Activated CD4-positive, alpha-beta memory T cell treated with anti-CD3 and anti-CD28 coated beads, Interleukin-2, amount 10 ng/mL, durations not matched to agents 7 days and 5 days (primary cell): ENCODE results near the gene AFAP1. TPM values are rescaled to one million over a fixed set of nuclear protein-coding genes. Genes with fewer than 3 reads are reported as not detected.

ENCODE experiments used
- CTCF ChIA-PET: fragments of 350-600 bp; sonication (Branson Sonifier 250); formaldehyde crosslinking; loops from one replicate; lab custom pipeline; 2021; ENCODE audit warnings: antibody characterized with exemption, inconsistent platforms; lab: Charles Lee
- POLR2A ChIA-PET: fragments of 350-600 bp; sonication (Branson Sonifier 250); formaldehyde crosslinking; loops from one replicate; lab custom pipeline; 2021; ENCODE audit warnings: antibody characterized with exemption; lab: Charles Lee
- DNase-seq: peaks from one replicate; pipeline ENCODE4 v3.0.0-alpha.2; 2020
- H3K27ac Mint-ChIP-seq: one replicate; pipeline ENCODE4 v1.8.0; 2021; ENCODE audit warnings: mild to moderate bottlenecking, mixed read lengths
- H3K27me3 Mint-ChIP-seq: one replicate; pipeline ENCODE4 v1.8.0; 2021; ENCODE audit warnings: mixed read lengths
- H3K36me3 Mint-ChIP-seq: one replicate; pipeline ENCODE4 v1.8.0; 2021; ENCODE audit warnings: low read depth, mixed read lengths
- H3K4me1 Mint-ChIP-seq: one replicate; pipeline ENCODE4 v1.8.0; 2021; ENCODE audit warnings: mixed read lengths
- H3K4me3 Mint-ChIP-seq: one replicate; pipeline ENCODE4 v1.8.0; 2021; ENCODE audit warnings: mild to moderate bottlenecking, mixed read lengths
- H3K9me3 Mint-ChIP-seq: one replicate; pipeline ENCODE4 v1.8.0; 2021; ENCODE audit warnings: mixed read lengths
- total RNA-seq, 2 experiments: library from RNA; stranded (reverse); gene quantifications; one replicate each; pipeline ENCODE4 v1.2.3, GENCODE V29; 2021

The AFAP1 gene
- total RNA-seq, 2 experiments from 2014 or later = 5.9 to 6.5 TPM

DNA sequence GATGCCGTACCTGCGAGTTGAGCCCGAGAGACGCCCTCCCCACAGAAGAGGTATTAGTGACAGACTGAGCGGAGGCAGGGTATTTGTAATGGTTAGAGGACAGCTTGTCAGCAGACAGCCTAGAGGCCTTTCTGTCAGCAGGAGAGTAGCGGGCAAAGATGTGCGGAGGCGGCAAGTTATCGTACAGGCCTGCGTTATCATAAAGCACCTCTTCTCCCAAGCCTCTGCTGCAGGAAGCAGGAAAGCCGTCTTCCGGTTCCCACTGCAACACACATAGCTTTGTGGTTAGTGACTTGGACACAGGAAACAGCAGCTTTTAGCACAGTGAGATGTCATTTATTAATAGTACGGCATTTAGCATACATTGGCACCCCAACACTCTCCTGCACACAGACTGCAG lies 158.3 kb downstream of the AFAP1 start:
- CTCF ChIA-PET = interaction anchor here (1.9 kb wide), 1 partner anchor 21 kb away, joined by 6 read pairs; no protein-coding TSS in a partner anchor
- H3K27me3 Mint-ChIP-seq = no peaks in the 10 kb centered on the region
- H3K36me3 Mint-ChIP-seq = no peaks in the 10 kb centered on the region
- peaks cover 75% of the 10 kb centered on the region for H3K4me1 Mint-ChIP-seq
- POLR2A ChIA-PET = interaction anchor here (1.0 kb wide), 1 partner anchor 9 kb away, joined by 3 read pairs; no protein-coding TSS in a partner anchor
- no peak overlapping the region for H3K4me3 Mint-ChIP-seq
- no peaks in the 10 kb centered on the region for H3K9me3 Mint-ChIP-seq
- no peak for DNase-seq
- H3K27ac Mint-ChIP-seq = no peak overlapping the region

DNA sequence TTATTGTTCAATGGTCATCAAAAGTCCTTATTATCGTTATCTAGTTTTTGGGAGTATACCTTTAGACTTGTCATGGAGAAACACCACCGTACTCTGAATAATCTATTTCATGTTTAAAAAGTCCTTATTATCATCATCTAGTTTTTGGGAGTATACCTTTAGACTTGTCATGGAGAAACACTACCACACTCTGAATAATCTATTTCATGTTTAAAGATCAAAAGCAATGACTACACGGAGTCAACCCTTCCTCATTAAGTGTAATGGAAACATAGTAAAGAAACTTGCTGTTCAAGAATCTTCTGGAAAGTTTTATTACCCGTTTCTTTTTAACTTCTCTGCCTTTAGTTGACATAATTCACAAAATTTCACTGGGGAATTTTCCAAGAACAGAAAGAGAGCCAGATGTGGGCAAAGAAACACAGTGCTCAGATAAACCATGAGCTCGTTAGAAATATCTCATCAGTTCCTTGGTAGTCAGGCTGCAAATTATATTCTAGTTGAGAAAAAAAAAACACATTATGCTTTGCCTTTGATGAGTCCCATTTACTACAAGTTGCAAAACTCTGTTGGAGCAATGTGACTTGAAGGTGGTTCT lies 158.8 kb downstream of the AFAP1 start:
- Mint-ChIP-seq H3K9me3 (no peaks in the 10 kb centered on the region), H3K27ac (no peak overlapping the region), H3K27me3 (no peaks in the 10 kb centered on the region), H3K4me1 (peaks cover 72% of the 10 kb centered on the region), H3K36me3 (no peaks in the 10 kb centered on the region), H3K4me3 (no peak overlapping the region)
- DNase-seq = no peak
- ChIA-PET CTCF (interaction anchor here (1.9 kb wide), 1 partner anchor 22 kb away, joined by 6 read pairs; no protein-coding TSS in a partner anchor), POLR2A (interaction anchor here (1.0 kb wide), 1 partner anchor 10 kb away, joined by 3 read pairs; no protein-coding TSS in a partner anchor)

DNA sequence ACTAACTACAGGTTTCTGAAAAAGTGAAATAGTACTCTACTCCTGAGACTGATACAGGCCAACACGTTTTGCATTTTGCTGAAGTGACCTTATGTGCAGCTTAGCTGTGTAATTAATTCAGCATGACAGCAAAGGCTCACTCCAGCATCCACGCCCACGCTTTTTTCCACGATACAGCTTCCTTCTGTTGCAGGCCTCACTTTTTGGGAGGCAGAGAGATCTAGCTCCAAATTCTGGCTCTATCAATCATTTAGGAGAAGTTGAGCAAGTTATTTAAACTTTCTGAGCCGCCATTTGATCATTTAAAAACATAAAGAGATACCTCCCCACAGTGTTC lies 160.3 kb downstream of the AFAP1 start:
- ChIA-PET POLR2A (no interaction called here), CTCF (no interaction called here)
- Mint-ChIP-seq H3K36me3 (no peaks in the 10 kb centered on the region), H3K27me3 (no peaks in the 10 kb centered on the region), H3K9me3 (no peaks in the 10 kb centered on the region), H3K27ac (no peak overlapping the region), H3K4me3 (no peak overlapping the region), H3K4me1 (peaks cover 57% of the 10 kb centered on the region)
- no peak for DNase-seq

DNA sequence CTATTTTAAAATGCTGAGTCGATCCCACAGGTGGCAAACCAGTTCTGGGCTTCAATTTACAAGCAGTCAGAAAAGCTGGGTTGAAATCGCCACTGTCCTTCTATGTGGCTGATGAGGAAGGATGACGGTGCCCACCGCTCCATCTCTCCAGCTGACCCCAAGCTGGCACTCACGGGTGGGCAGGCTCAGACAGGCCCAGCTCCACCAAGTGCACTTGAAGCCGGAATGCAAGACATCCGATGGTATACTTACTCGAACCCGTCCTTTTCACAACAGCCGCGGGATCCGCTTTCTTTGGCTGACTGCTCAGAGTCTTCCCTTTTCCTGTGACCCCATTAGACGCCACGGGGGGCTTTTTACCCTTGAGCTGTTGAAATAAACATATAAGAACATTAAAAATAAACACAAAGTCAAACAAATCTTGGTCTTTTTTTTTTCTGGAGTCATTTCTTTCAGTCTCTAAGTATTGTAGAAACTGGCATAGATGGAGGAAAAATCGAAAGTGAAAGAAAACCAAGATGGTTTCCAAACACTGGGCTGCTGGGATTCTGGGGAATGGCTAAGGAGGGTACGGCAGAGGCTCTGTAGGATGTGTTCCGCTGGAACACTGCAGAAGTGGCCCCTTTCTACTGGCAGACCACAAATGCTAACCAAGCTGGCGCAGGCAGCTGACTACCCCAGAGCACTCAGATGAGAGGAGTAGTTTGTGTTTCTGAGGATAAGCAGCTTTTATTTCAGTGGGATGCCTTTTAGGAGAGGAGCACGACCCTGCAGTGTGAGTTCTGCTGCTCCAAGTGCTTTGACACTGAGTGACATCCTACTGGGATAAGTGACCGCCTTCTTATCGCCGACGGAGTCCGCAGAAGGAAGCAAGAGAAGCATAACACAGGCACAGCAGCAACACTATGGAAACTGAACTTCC lies 160.9 kb downstream of the AFAP1 start:
- no peaks in the 10 kb centered on the region for H3K36me3 Mint-ChIP-seq
- POLR2A ChIA-PET = no interaction called here

DNA sequence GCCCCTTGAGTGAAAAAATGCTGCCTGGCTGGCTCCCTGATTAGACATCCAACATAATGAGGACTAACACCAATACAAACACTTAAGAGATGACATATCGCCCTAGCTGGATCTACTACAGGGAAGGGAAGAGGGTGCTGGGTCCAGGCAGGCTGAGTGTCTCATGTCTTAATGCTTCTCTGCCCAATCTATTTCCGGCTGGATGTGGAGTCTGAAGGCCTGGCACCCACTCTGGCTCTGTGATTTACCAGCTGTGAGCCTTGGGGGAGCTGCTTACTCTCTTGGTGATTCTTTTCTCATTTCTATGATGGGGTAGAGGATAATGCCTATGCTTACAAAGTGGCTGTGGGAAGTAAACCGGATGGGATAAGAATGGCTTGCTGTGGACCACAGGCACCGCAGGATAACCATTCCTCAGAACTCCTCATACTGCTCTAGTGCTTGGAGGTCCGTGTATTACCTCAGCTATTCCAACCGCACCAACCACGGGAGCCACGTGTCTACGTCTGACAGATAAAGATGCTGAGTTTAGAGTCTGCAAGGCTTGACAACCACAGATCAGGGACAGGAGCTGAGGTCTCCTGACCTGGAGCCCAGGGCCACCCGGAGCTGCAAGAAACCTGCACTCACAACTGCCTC lies 161.7 kb downstream of the AFAP1 start:
- Mint-ChIP-seq H3K9me3 (no peaks in the 10 kb centered on the region), H3K36me3 (no peaks in the 10 kb centered on the region), H3K4me3 (no peak overlapping the region), H3K27ac (no peak overlapping the region), H3K4me1 (peaks cover 44% of the 10 kb centered on the region), H3K27me3 (no peaks in the 10 kb centered on the region)
- CTCF ChIA-PET = interaction anchor here (0.7 to 1.5 kb wide), 2 partner anchors 9 to 24 kb away, joined by 3 to 6 read pairs; no protein-coding TSS in a partner anchor
- DNase-seq = no peak
- POLR2A ChIA-PET = no interaction called here

More for the DNA sequence above, 160.9 kb downstream of the AFAP1 start:
- CTCF ChIA-PET = interaction anchor here (0.7 to 1.5 kb wide), 2 partner anchors 10 to 23 kb away, joined by 3 to 6 read pairs; no protein-coding TSS in a partner anchor
- Mint-ChIP-seq H3K4me3 (no peak overlapping the region), H3K4me1 (peaks cover 51% of the 10 kb centered on the region), H3K27ac (no peak overlapping the region), H3K9me3 (no peaks in the 10 kb centered on the region), H3K27me3 (no peaks in the 10 kb centered on the region)
- no peak for DNase-seq

DNA sequence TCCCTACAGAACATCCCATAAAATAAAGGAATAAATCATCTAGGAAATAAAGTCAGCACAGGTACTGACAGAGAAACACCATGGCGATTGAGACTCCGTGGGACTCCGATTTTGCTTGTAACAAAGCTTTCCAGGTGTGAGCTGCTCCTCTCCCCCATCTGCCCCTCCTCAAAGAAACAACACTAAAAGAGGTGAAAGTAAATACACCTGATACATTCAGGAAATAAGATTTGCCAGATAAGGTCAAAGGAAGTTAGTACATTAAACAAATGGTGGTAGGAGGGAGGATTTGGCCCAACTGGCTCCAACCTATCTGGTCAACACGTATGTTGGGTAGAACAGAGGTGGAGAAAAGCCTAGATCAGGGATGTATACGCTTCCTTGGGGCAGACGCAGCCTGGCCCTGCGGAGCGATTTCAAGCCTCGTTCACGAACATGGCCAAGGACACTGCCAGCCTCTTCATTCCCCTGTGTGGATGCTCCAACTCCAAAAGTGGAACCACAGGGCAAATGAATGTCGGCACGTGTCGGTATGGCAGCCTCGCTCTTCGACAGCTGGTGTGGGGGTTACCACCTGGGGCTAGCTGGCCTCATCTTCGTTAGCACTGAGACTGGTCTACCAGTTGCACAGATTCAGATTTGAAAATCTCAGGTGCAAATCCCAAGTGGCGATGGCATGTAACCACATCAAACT lies 162.5 kb downstream of the AFAP1 start:
- Mint-ChIP-seq H3K9me3 (no peaks in the 10 kb centered on the region), H3K27ac (no peak overlapping the region), H3K4me1 (peaks cover 40% of the 10 kb centered on the region), H3K27me3 (no peaks in the 10 kb centered on the region), H3K4me3 (no peak overlapping the region), H3K36me3 (no peaks in the 10 kb centered on the region)
- POLR2A ChIA-PET = no interaction called here
- no peak for DNase-seq
- CTCF ChIA-PET = interaction anchor here (1.5 kb wide), 1 partner anchor 25 kb away, joined by 6 read pairs; no protein-coding TSS in a partner anchor

DNA sequence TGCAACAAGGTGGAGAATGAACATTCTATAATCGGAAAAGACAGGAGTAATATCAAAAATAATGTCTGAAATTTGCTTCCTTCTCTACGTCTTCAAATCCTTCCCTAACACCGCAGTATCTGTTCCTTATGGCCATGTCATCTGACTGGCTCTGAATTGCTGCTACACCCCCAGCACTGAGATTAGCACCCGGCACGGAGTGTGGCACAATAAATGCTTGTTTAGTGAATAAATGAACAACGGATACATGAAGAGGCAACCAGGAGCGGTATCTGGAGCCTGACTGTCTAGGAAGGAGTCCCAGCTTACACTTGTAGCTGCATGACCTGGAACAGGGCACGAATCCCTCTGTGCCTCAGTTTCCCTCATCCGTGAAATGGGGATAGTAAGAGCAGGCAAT lies 164.3 kb downstream of the AFAP1 start:
- ChIA-PET POLR2A (no interaction called here), CTCF (interaction anchor here (1.7 kb wide), 1 partner anchor 29 kb away, joined by 4 read pairs; no protein-coding TSS in a partner anchor)
- Mint-ChIP-seq H3K9me3 (no peaks in the 10 kb centered on the region), H3K27me3 (no peaks in the 10 kb centered on the region), H3K4me3 (no peak overlapping the region), H3K36me3 (no peaks in the 10 kb centered on the region), H3K27ac (no peak overlapping the region), H3K4me1 (peaks cover 41% of the 10 kb centered on the region)
- DNase-seq = no peak

DNA sequence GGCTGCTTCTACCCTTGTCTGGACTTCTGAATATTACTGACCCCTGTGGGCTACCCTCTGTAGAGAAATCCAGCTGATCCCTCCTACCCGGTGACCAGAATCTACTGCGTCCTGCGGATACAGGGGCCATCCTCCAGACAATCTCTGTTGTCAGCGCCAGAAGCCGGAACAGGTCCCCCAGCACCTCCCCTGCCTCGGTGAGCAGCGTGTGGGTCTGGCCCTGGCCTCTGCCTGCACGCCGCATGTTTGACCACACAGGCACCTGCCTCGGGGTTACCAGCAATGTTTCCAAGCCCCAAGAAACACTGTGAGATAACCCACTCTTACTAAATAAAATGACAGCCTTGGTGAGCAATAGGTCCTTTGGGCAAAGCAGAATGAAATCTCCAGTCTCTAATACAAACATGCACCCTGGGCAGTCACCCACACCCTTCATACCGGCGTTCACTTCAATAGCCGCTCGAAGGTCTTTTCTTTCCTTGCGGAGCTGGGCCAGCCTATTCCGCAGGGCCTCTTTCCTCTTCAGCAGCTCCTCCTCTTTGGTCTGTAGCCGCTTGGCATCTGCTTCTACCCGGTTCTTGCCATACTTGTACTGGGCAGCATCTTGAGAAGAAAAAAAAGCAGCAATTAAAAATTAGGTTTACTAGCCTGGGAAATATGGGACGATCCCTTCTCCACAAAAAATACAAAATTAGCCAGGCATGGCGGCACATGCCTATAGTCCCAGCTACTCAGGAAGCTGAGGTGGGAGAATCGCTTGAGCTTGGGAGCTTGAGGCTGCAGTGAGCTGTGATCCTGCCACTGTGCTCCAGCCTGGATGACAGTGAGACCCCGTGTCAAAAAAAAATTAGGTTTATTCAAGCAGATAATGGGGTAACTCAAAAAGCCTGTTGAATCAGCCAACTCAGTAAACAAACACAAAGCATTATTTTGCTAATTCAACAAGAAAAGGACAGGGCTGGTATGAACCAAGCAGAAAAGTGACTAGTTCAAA lies 165.1 kb downstream of the AFAP1 start:
- H3K27me3 Mint-ChIP-seq = no peaks in the 10 kb centered on the region
- H3K36me3 Mint-ChIP-seq = no peaks in the 10 kb centered on the region
- H3K9me3 Mint-ChIP-seq = no peaks in the 10 kb centered on the region
- DNase-seq = no peak
- CTCF ChIA-PET = interaction anchor here (1.7 kb wide), 1 partner anchor 30 kb away, joined by 4 read pairs; no protein-coding TSS in a partner anchor
- POLR2A ChIA-PET = no interaction called here
- H3K4me1 Mint-ChIP-seq = peaks cover 43% of the 10 kb centered on the region
- no peak overlapping the region for H3K4me3 Mint-ChIP-seq
- no peak overlapping the region for H3K27ac Mint-ChIP-seq

DNA sequence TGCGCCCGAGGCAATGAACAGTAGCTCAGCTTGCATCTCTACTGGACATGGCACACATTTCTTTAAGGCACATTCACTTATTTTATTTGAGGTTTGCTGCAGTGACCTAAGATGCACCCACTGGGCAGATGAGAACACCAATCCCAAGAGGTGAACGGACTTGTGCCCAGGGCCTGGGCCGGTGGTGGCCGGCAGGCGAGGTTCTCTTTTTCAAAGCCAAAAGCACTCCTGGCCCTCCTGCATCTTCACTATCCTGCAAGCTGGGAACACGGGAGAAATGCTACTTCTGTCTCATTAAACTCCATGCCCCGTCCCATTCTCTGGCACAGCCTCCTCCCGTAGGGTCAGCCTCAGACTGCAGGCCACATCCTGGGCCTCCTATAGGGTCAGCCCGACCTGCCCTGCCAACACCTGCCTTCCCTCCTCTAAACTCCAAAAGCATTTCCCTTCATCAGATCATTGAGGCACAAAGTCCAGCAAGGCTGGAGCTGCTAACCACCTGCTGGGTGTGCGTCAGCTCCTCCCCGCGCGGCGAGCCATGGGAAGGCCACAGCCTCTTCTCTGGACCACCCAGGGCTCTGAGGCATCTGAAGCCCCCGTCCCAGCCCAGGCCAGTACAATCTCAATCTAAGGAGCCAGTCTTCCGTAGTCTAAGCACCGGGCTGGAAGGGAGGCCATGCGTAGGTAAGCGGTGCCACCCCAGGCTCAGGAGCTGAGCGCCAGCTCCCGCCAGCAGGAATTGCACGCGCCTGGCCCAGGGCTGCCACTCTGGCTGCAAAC lies 166.1 kb downstream of the AFAP1 start:
- Mint-ChIP-seq H3K36me3 (no peaks in the 10 kb centered on the region), H3K27me3 (no peaks in the 10 kb centered on the region), H3K27ac (no peak overlapping the region), H3K4me1 (peaks cover 33% of the 10 kb centered on the region), H3K4me3 (no peak overlapping the region), H3K9me3 (no peaks in the 10 kb centered on the region)
- CTCF ChIA-PET = interaction anchor here (0.8 kb wide), 1 partner anchor 28 kb away, joined by 4 read pairs; no protein-coding TSS in a partner anchor
- DNase-seq = no peak
- POLR2A ChIA-PET = no interaction called here

DNA sequence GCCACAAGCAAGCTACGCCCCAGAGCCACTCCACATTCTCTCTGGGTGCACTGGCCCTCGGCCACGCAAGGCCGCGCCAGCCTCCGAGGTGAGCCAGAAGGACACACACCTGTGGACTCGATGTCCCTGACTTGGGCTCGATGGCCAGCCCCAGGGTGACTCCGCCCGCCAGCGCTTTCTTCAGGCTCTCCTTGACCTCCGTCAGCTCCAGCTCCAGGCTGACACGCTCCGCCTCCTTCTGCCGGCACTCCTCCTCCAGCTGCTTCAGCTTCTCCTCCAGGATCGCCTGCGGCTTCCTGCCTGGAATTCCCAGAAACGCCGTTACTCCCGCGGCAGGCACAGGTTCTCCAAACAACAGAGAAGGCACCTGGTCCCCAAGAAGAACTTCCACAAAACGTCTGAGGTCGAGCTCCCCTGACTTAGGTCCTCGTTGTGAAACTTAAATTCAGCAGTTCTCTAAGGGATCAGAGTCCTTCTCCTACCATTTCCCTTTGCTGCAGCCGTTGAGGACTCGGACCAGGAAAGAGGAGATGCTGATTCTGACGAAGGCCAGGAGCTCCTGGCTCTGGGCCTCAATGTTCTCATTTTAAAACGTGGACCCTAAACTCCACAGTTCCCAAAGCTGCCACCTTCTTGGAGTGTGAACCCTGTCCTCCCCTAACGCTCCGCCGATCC lies 166.8 kb downstream of the AFAP1 start:
- no peaks in the 10 kb centered on the region for H3K9me3 Mint-ChIP-seq
- no peak for DNase-seq
- CTCF ChIA-PET = interaction anchor here (0.8 kb wide), 1 partner anchor 29 kb away, joined by 4 read pairs; no protein-coding TSS in a partner anchor
- peaks cover 29% of the 10 kb centered on the region for H3K4me1 Mint-ChIP-seq
- no peak overlapping the region for H3K4me3 Mint-ChIP-seq
- POLR2A ChIA-PET = no interaction called here
- no peaks in the 10 kb centered on the region for H3K27me3 Mint-ChIP-seq
- no peaks in the 10 kb centered on the region for H3K36me3 Mint-ChIP-seq
- H3K27ac Mint-ChIP-seq = no peak overlapping the region
